ENCODE measurements around the gene SEMA3B. TPM values are rescaled to one million over a fixed set of nuclear protein-coding genes. Genes with fewer than 3 reads are reported as not detected.
A peak's percentile ranks its signal among the peaks of the same experiment; 100 is the strongest.

The SEMA3B gene
- total RNA-seq, 5 donors from 2014 or later (not counting 1 experiment from before 2014, with no cell fraction given) = 0.33 to 2.5 (median 1.5) TPM

DNA sequence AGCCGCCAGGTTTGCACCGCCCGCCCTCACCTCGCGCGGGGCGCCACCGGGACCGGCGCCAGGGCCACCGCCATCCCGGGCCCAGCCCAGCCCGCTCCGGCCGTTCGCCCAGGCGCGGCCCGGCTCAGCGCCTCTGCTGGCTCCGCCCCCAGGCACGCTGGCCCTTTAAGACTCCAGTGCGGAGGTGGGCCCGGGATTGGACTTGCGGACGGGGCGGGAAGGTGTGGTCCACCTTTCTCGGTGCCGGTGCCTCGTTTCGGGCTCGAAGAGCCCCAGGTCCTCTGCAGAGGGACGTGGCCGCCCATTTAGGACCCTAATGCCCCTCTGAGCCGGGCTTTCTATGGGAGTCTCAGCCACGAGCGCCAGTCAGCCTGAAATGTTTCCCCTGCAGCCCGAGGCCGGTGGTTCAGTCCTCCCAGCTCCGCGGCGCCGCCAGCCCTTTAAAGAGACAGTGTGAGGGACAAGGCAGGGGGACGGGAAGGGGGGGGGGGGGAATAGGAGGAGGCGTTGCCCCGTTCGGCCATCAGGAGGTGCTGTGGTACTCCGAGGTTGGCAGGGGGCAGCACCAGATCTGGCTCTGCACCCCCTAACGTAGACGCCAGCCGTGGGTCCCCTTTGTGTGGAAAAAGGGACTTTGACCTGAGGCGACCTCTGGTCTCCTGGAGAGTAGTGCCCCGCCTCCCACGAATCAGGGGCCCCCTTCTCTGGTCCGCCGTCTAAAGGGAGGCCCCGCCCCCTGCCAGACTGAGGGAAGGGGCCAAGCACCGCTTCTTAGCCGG is 52.6 kb downstream of the SEMA3B start:
- ChIA-PET POLR2A (interaction anchor here in 1 of 2 donors (0.6 kb wide), 1 partner anchor 22 kb away, joined by 13 read pairs; no protein-coding TSS in a partner anchor), CTCF (interaction anchor here (0.6 to 1.0 kb wide), 5 partner anchors 15 to 295 kb away, joined by 3 to 5 read pairs (median 4); partner anchors contain the start of genes HYAL3 (in 1 of the 2) and NAA80 (in 1 of the 2))
- no peaks in the 10 kb centered on the region for H3K9me3 Mint-ChIP-seq
- Histone ChIP-seq H3K27ac (ENCODE audit: low read length) (peak overlapping the region; percentile 90), H3K27me3 (replicated peaks in 1 of 2; ENCODE audit: control insufficient read depth in 2 of 2, extremely low read depth in 1 of 2, insufficient read depth in 2 of 2, low read length in 1 of 2) (no peaks in the 10 kb centered on the region), H3K4me1 (ENCODE audit: control insufficient read depth in 1 of 2, extremely low read depth in 1 of 2, insufficient read depth in 2 of 2, low read length in 2 of 2) (peaks cover 6 to 67% of the 10 kb centered on the region in 2 experiments), H3K4me3 (ENCODE audit: control insufficient read depth in 1 of 2, extremely low read depth in 1 of 2, low read length in 1 of 2) (peak overlapping the region; percentile 80 to 84), H3K9me3 (no peaks in the 10 kb centered on the region), H3K36me3 (ENCODE audit: control insufficient read depth in 2 of 2, extremely low read depth in 1 of 2, insufficient read depth in 1 of 2, low read length in 1 of 2) (peaks cover 0 to 6% of the 10 kb centered on the region in 2 donors)
- peak; percentile 59 to 85 (median 75) for DNase-seq
- H3K4me3 Mint-ChIP-seq = peak overlapping the region; percentile 80 to 86 (median 80)
- peaks cover 28 to 57% (median 38%) of the 10 kb centered on the region in 3 donors for H3K4me1 Mint-ChIP-seq
- H3K27me3 Mint-ChIP-seq = no peaks in the 10 kb centered on the region
- peak; percentile 77 to 84 (median 80) for ATAC-seq (replicated peaks in 1 of 4)
- whole genome bisulfite sequencing (ENCODE audit: insufficient coverage) = 3% methylated on average over 50 of the region's 59 CpGs
- peak overlapping the region; percentile 91 to 96 for H3K27ac Mint-ChIP-seq
- no peaks in the 10 kb centered on the region for H3K36me3 Mint-ChIP-seq

DNA sequence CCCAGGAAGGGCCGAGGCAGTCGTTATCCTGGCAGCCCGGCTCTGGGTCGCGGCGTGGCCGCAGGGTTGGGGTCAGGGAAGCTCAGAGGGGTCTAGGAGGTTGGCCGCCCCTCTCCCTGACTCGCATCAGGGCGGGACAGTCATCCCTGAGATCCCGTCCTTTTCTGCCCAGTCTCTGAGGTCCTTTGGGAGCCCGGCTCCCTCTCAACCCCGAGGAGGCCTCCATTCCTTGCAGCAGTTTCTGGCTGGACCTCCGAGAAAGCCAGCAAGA is 53.1 kb downstream of the SEMA3B start:
- Mint-ChIP-seq H3K27ac (no peak overlapping the region), H3K9me3 (no peaks in the 10 kb centered on the region), H3K27me3 (no peaks in the 10 kb centered on the region), H3K4me3 (peak overlapping the region in 1 of 3 donors; percentile 86), H3K36me3 (no peaks in the 10 kb centered on the region), H3K4me1 (peaks cover 23 to 56% (median 36%) of the 10 kb centered on the region in 3 donors)
- H3K9me3 ChIP-seq = no peaks in the 10 kb centered on the region
- ATAC-seq (replicated peaks in 1 of 4) = no peak
- ChIA-PET POLR2A (no interaction called here), CTCF (interaction anchor here (0.6 to 1.0 kb wide), 4 partner anchors 15 to 116 kb away, joined by 3 to 5 read pairs (median 4); partner anchors contain the start of genes HYAL3 (in 1 of the 2) and NAA80 (in 1 of the 2))
- peaks cover 6 to 67% of the 10 kb centered on the region in 2 experiments for H3K4me1 ChIP-seq (ENCODE audit: control insufficient read depth in 1 of 2, extremely low read depth in 1 of 2, insufficient read depth in 2 of 2, low read length in 2 of 2)
- 67% methylated on average over 10 of the region's 14 CpGs for WGBS (ENCODE audit: insufficient coverage)
- peak overlapping the region; percentile 25 for H3K27ac ChIP-seq (ENCODE audit: low read length)
- H3K27me3 ChIP-seq (replicated peaks in 1 of 2; ENCODE audit: control insufficient read depth in 2 of 2, extremely low read depth in 1 of 2, insufficient read depth in 2 of 2, low read length in 1 of 2) = no peaks in the 10 kb centered on the region
- peaks cover 0 to 6% of the 10 kb centered on the region in 2 donors for H3K36me3 ChIP-seq (ENCODE audit: control insufficient read depth in 2 of 2, extremely low read depth in 1 of 2, insufficient read depth in 1 of 2, low read length in 1 of 2)
- peak overlapping the region; percentile 80 to 84 for H3K4me3 ChIP-seq (ENCODE audit: control insufficient read depth in 1 of 2, extremely low read depth in 1 of 2, low read length in 1 of 2)
- DNase-seq = no peak

DNA sequence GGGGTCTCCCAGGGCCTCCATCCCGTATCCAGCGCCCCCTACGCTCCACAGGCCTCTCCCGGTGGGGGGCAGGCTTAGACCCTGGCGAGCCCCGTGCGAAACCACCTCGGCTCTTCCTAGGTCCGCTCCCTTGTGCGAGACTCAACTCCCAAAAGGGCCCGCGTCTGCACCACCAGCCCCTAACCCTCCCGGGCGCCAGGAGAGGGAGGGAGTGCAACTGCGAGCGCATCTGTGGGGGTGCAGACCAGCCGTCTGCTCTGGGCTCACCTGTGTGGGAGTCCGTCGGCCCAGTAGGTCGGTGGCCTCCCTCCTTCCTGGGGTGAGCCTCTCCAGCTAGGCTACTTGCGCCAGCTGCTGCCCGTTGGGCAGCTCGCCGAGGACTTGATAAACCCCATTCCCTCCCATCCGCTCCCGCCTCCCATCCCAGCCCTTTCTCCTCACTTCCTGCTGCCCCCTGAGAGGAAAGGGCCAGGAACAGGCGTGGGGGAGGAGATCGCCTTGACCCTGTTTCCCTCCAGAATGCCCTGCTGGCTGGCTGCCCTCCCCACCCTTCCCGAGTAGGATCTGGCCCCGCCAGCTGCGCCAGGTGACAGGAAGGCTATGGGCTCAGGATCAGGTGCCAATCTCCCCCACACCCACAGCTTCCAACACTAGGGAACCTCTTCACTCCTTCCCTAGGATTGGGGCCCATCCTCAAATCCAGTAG is 53.6 kb downstream of the SEMA3B start, which contains the start of gene HYAL2:
TSS of gene HYAL2 (minus strand) at position 360 of the 706 bp plus-strand sequence. CDS start 2,256 bp downstream, outside the sequence.
- peak within 1 kb of the TSS; percentile 90 for H3K27ac ChIP-seq (ENCODE audit: low read length)
- H3K4me3 Mint-ChIP-seq = peak within 1 kb of the TSS; percentile 80 to 86 (median 80)
- no peaks in the 10 kb centered on the region for H3K9me3 ChIP-seq
- peaks cover 11 to 67% of the 10 kb centered on the region in 2 experiments for H3K4me1 ChIP-seq (ENCODE audit: control insufficient read depth in 1 of 2, extremely low read depth in 1 of 2, insufficient read depth in 2 of 2, low read length in 2 of 2)
- 87% methylated on average over 19 of the region's 31 CpGs for WGBS (ENCODE audit: insufficient coverage)
- no peaks in the 10 kb centered on the region for H3K27me3 ChIP-seq (replicated peaks in 1 of 2; ENCODE audit: control insufficient read depth in 2 of 2, extremely low read depth in 1 of 2, insufficient read depth in 2 of 2, low read length in 1 of 2)
- no peaks in the 10 kb centered on the region for H3K9me3 Mint-ChIP-seq
- H3K4me1 Mint-ChIP-seq = peaks cover 23 to 57% (median 35%) of the 10 kb centered on the region in 3 donors
- no peak for ATAC-seq (replicated peaks in 1 of 4)
- H3K27me3 Mint-ChIP-seq = no peaks in the 10 kb centered on the region
- peaks cover 0 to 6% of the 10 kb centered on the region in 2 donors for H3K36me3 ChIP-seq (ENCODE audit: control insufficient read depth in 2 of 2, extremely low read depth in 1 of 2, insufficient read depth in 1 of 2, low read length in 1 of 2)
- peak within 1 kb of the TSS; percentile 80 to 84 for H3K4me3 ChIP-seq (ENCODE audit: control insufficient read depth in 1 of 2, extremely low read depth in 1 of 2, low read length in 1 of 2)
- CTCF ChIA-PET = interaction anchor here (0.6 to 0.7 kb wide), 3 partner anchors 96 to 223 kb away, joined by 3 read pairs; no protein-coding TSS in a partner anchor
- no peaks in the 10 kb centered on the region for H3K36me3 Mint-ChIP-seq
- peak within 1 kb of the TSS; percentile 91 to 96 for H3K27ac Mint-ChIP-seq
- POLR2A ChIA-PET = no interaction called here
- no peak for DNase-seq

DNA sequence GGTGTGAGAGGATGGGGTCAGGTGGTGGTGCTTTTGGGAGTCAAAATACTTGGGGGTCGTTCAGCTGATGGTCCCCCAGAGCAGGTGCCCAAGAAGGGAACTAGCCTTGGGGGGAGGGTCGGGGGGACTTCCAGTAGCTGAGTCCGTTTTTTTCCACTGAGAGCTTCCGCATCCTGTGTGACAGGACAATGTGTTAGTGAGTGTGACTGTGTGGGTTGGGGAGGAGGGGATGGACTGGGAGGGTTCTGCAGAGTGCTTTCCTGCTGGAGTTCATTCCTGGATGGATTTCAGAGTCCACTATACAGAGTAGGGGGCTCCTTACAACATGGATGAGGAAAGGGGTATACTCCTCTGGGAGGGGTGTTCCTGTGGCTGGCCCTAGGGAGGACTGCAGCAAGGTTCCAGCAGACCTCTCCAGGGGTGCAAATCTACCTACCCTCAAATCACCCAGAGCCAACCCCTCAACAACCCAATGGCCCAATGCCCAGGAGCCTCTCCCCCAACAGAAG is 54.2 kb downstream of the SEMA3B start:
- H3K27ac ChIP-seq (ENCODE audit: low read length) = no peak overlapping the region
- no peaks in the 10 kb centered on the region for H3K9me3 ChIP-seq
- peaks cover 25 to 56% (median 37%) of the 10 kb centered on the region in 3 donors for H3K4me1 Mint-ChIP-seq
- peak overlapping the region; percentile 36 to 48 for H3K27ac Mint-ChIP-seq
- 55% methylated on average over 4 of the region's 4 CpGs for WGBS (ENCODE audit: insufficient coverage)
- no peaks in the 10 kb centered on the region for H3K9me3 Mint-ChIP-seq
- ChIA-PET POLR2A (interaction anchor here in 1 of 2 donors (0.6 kb wide), 1 partner anchor 39 kb away, joined by 3 read pairs; no protein-coding TSS in a partner anchor), CTCF (interaction anchor here (0.6 to 0.7 kb wide), 3 partner anchors 31 to 223 kb away, joined by 3 read pairs; no protein-coding TSS in a partner anchor)
- H3K27me3 ChIP-seq (replicated peaks in 1 of 2; ENCODE audit: control insufficient read depth in 2 of 2, extremely low read depth in 1 of 2, insufficient read depth in 2 of 2, low read length in 1 of 2) = no peaks in the 10 kb centered on the region
- peaks cover 12 to 66% of the 10 kb centered on the region in 2 experiments for H3K4me1 ChIP-seq (ENCODE audit: control insufficient read depth in 1 of 2, extremely low read depth in 1 of 2, insufficient read depth in 2 of 2, low read length in 2 of 2)
- H3K4me3 Mint-ChIP-seq = peak overlapping the region in 2 of 3 donors; percentile 4 to 86
- H3K36me3 ChIP-seq (ENCODE audit: control insufficient read depth in 2 of 2, extremely low read depth in 1 of 2, insufficient read depth in 1 of 2, low read length in 1 of 2) = peaks cover 0 to 6% of the 10 kb centered on the region in 2 donors
- no peak for ATAC-seq (replicated peaks in 1 of 4)
- DNase-seq = no peak
- H3K36me3 Mint-ChIP-seq = no peaks in the 10 kb centered on the region
- no peaks in the 10 kb centered on the region for H3K27me3 Mint-ChIP-seq
- H3K4me3 ChIP-seq (ENCODE audit: control insufficient read depth in 1 of 2, extremely low read depth in 1 of 2, low read length in 1 of 2) = no peak overlapping the region

DNA sequence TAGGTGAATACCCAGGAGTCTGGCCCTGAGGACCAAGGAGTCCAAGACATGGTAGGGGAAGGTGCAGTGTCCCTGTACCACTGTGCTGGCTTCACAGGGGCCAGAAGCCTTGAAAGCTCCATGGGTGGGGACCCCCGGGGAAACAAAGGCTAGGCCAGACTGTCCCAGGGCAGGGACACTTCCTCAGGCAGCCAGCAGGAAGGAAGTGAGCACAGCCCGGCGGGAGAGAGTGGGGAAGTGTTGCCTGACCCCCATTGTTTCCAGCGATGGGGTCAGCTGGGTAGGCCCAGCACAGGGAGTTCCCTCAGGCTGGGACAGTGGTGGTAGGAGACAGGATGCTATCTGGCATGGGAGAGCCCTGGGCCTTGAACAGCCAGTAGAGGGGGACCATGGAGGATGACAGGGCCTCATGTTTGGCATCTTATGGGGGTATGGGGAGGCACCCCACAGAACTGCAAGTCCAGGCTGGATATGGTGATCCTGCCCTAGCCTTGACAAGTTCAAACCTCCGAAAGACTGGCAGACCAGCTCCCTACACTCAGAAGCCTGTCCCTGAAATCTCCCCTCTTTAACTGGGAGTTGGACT is 54.8 kb downstream of the SEMA3B start:
- H3K9me3 Mint-ChIP-seq = no peaks in the 10 kb centered on the region
- H3K4me1 Mint-ChIP-seq = peaks cover 30 to 56% (median 39%) of the 10 kb centered on the region in 3 donors
- Histone ChIP-seq H3K27me3 (replicated peaks in 1 of 2; ENCODE audit: control insufficient read depth in 2 of 2, extremely low read depth in 1 of 2, insufficient read depth in 2 of 2, low read length in 1 of 2) (no peaks in the 10 kb centered on the region), H3K4me3 (ENCODE audit: control insufficient read depth in 1 of 2, extremely low read depth in 1 of 2, low read length in 1 of 2) (no peak overlapping the region), H3K27ac (ENCODE audit: low read length) (no peak overlapping the region), H3K4me1 (ENCODE audit: control insufficient read depth in 1 of 2, extremely low read depth in 1 of 2, insufficient read depth in 2 of 2, low read length in 2 of 2) (peaks cover 12 to 66% of the 10 kb centered on the region in 2 experiments), H3K9me3 (no peaks in the 10 kb centered on the region), H3K36me3 (ENCODE audit: control insufficient read depth in 2 of 2, extremely low read depth in 1 of 2, insufficient read depth in 1 of 2, low read length in 1 of 2) (peaks cover 0 to 6% of the 10 kb centered on the region in 2 donors)
- WGBS (ENCODE audit: insufficient coverage) = 55% methylated on average over 4 of the region's 5 CpGs
- H3K27me3 Mint-ChIP-seq = no peaks in the 10 kb centered on the region
- peak overlapping the region; percentile 23 to 48 for H3K27ac Mint-ChIP-seq
- ChIA-PET POLR2A (interaction anchor here in 1 of 2 donors (0.6 to 1.2 kb wide), 2 partner anchors 13 to 39 kb away, joined by 3 read pairs; no protein-coding TSS in a partner anchor), CTCF (interaction anchor here (0.6 to 1.5 kb wide), 7 partner anchors 13 to 362 kb away, joined by 3 to 8 read pairs (median 3); partner anchors contain the start of genes HYAL3 (in 1 of the 2) and NAA80 (in 1 of the 2))
- DNase-seq (no peak), ATAC-seq (replicated peaks in 1 of 4) (no peak)
- H3K36me3 Mint-ChIP-seq = no peaks in the 10 kb centered on the region
- H3K4me3 Mint-ChIP-seq = peak overlapping the region in 1 of 3 donors; percentile 86
